Peyer's patch (tissue), 4 donors: ENCODE measurements around the gene KRCC1.

Experiments used
- POLR2A ChIP-seq, 2 donors: fragments of 450-650 bp; IDR thresholded peaks; one replicate each; pipeline ENCODE4 v1.5.1; 2017; ENCODE audit warnings: antibody characterized with exemption in 2 of 2, mild to moderate bottlenecking in 2 of 2, moderate library complexity in 2 of 2
- TF ChIP-seq, protein P1 (sequence below), 6 experiments: fragments of 450-650 bp in 4 of 6; fragments of 200-600 bp in 2 of 6; sonication (generic) in 1 of 6; IDR thresholded peaks; one replicate each; pipeline ENCODE4 v1.5.1; 2017 to 2019; ENCODE audit warnings: antibody characterized with exemption in 6 of 6, mild to moderate bottlenecking in 3 of 6, moderate library complexity in 1 of 6

DNA sequence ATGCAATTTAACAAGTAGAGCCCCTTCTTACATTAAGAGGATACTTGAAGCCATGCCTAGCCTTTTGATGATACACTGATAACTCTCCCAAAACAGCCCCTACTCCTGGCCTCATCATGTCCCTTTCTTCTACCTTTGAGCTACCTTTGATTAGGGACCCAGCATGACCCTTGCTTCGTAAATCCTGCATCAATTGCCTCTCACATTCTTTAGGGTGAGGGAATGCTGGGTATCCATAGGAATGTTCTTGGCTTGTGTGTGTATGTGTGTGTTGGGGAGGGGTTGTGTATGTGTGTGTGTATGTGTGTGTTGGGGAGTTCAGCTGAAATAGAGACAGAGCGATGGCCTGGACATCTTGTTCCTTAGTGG lies 5.3 kb upstream of the KRCC1 start:
- TF ChIP-seq POLR2A (IDR thresholded peaks at IDR 0.05) = no peak
- TF ChIP-seq, protein P1, sequence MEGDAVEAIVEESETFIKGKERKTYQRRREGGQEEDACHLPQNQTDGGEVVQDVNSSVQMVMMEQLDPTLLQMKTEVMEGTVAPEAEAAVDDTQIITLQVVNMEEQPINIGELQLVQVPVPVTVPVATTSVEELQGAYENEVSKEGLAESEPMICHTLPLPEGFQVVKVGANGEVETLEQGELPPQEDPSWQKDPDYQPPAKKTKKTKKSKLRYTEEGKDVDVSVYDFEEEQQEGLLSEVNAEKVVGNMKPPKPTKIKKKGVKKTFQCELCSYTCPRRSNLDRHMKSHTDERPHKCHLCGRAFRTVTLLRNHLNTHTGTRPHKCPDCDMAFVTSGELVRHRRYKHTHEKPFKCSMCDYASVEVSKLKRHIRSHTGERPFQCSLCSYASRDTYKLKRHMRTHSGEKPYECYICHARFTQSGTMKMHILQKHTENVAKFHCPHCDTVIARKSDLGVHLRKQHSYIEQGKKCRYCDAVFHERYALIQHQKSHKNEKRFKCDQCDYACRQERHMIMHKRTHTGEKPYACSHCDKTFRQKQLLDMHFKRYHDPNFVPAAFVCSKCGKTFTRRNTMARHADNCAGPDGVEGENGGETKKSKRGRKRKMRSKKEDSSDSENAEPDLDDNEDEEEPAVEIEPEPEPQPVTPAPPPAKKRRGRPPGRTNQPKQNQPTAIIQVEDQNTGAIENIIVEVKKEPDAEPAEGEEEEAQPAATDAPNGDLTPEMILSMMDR (IDR thresholded peaks at IDR 0.05) = no peak
